Measurements from ENCODE around the gene ACTR10. TPM values are rescaled to one million over a fixed set of nuclear protein-coding genes. Genes with fewer than 3 reads are reported as not detected.

Gene ACTR10
- total RNA-seq, 2 experiments from 2014 or later: 38.8 to 43.6 TPM

DNA sequence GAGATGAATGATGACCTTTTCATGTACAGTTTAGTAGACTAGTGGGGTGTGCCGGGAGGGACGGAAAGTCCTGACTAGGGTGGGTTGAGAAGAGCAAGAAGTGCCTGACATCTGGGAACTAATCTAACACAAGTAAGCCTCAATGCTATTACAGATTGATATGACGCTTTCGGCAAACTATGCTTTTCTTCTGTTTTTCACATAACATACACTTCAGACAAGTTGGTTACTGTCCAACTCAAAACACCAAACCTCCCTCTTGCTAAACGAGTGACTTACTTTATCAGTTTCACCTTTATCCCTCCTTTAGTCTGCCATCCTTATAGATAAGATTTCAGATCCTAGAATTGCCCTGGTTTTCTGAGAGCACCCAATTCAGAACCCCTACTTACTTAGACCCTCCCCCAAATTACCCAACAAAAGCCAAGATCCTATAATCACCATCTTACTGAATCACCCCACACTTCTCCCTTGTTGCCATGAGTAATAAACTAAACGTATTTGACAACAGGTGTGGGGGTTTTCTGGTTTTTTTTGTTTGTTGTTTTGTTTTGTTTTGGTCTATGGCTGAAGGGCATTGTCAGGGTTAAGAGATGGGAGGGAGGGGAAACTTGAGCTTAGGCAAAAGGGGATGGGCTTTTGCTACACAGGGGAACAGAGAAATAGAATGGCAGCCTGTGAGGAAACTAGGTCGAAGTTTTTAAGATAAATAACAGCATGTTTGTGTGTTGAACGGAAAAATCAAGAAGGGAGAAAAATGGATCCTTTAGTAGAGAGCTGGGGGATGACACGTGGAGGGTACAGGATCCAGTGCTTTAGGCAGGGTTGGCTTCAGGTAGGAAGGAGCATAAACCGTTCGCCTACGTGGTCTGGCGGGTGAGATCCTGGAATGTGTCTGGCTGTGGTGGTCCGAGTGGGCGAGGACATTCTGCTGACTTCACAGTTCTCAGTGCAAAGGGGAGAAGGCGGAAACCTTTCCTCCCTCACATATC, 38.6 kb downstream of the ACTR10 start:
- H3K4me3 ChIP-seq (ENCODE audit: low read length): peak overlapping the region; percentile 83
- peaks cover 17% of the 10 kb centered on the region for H3K36me3 Mint-ChIP-seq (ENCODE audit: low read depth)
- H3K9me3 ChIP-seq (ENCODE audit: control insufficient read depth in 1 of 2, insufficient read depth in 1 of 2, low read length in 2 of 2): no peaks in the 10 kb centered on the region
- H3K27ac Mint-ChIP-seq: no peak overlapping the region
- TF ChIP-seq, protein P1, sequence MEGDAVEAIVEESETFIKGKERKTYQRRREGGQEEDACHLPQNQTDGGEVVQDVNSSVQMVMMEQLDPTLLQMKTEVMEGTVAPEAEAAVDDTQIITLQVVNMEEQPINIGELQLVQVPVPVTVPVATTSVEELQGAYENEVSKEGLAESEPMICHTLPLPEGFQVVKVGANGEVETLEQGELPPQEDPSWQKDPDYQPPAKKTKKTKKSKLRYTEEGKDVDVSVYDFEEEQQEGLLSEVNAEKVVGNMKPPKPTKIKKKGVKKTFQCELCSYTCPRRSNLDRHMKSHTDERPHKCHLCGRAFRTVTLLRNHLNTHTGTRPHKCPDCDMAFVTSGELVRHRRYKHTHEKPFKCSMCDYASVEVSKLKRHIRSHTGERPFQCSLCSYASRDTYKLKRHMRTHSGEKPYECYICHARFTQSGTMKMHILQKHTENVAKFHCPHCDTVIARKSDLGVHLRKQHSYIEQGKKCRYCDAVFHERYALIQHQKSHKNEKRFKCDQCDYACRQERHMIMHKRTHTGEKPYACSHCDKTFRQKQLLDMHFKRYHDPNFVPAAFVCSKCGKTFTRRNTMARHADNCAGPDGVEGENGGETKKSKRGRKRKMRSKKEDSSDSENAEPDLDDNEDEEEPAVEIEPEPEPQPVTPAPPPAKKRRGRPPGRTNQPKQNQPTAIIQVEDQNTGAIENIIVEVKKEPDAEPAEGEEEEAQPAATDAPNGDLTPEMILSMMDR (IDR thresholded peaks at IDR 0.05): no peak
- CTCF ChIA-PET: no interaction called here
- peak; percentile 32 for ATAC-seq (ENCODE audit: poor library complexity)
- no peaks in the 10 kb centered on the region for H3K27me3 ChIP-seq (ENCODE audit: control insufficient read depth in 1 of 2, insufficient read depth in 2 of 2, low read length in 2 of 2)
- peaks cover 2% of the 10 kb centered on the region for H3K9me3 Mint-ChIP-seq
- peak overlapping the region; percentile 38 to 40 for H3K27ac ChIP-seq (ENCODE audit: low read depth in 1 of 2, low read length in 2 of 2)
- peak in 3 of 14 experiments; percentile 9 to 75 (median 67) for DNase-seq
- POLR2A ChIA-PET: interaction anchor here (3.5 kb wide), 1 partner anchor 60 kb away, joined by 36 read pairs; the partner anchor contains the start of gene ARID4A
- H3K36me3 ChIP-seq (ENCODE audit: insufficient read depth, low read length): peaks cover under 1% of the 10 kb centered on the region
- H3K4me3 Mint-ChIP-seq: no peak overlapping the region
- intact Hi-C loops (cut with DNase I, micrococcal nuclease): loop anchor here in 1 of 2 experiments (2.0 kb wide), 1 partner anchor 38 kb away; the partner anchor contains the start of gene ACTR10
- H3K27me3 Mint-ChIP-seq: no peaks in the 10 kb centered on the region
- H3K4me1 ChIP-seq (ENCODE audit: insufficient read depth, low read length): peaks cover 8% of the 10 kb centered on the region
- H3K4me1 Mint-ChIP-seq (ENCODE audit: low read depth): peaks cover 12% of the 10 kb centered on the region

DNA sequence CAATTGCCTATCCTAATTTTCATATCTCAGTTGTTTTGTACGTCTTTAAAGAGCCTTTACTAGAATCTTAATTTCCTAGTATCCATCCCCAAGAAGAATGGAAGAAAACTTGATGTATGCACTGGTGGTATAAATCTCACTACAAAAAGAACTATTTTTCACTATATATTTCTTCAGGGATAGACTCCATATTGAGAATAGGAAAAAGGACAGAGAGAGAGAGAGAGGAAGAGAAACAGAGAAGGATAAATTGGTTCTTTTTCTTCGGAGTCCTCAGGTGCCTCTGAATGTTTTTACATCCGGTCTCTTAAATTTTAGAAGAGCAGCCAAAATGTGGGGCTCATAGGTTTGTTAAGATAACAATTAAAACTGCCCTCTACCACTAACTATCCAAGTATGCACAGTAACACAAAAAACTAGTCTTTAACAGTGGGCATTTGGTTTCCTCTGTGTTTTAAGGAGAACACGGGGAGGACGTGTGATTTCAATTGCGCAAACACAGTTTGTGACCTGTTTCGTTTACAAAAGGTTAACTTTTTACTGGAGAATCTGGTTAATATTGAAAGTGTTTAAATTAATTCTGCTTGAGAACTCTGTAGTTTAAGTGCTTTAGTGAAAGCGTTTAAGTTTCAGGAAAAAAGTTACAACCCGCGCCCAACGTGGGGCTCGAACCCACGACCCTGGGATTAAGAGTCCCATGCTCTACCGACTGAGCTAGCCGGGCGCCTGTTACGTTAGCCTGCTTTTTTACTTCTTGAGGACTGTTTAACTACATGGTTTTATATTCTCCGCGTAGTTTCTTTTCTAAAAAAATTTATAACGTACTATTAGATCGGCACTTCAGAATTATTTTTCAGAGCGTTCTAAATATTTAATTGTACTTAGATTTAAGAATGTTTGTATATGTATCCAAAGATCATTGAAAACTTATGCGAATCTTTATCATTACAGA, 39.6 kb downstream of the ACTR10 start:
- Mint-ChIP-seq H3K9me3 (peaks cover 2% of the 10 kb centered on the region), H3K4me3 (no peak overlapping the region), H3K27me3 (no peaks in the 10 kb centered on the region), H3K36me3 (ENCODE audit: low read depth) (peaks cover 12% of the 10 kb centered on the region), H3K4me1 (ENCODE audit: low read depth) (peaks cover 19% of the 10 kb centered on the region), H3K27ac (no peak overlapping the region)
- ChIA-PET CTCF (no interaction called here), POLR2A (interaction anchor here (0.5 to 3.5 kb wide), 7 partner anchors 9 to 188 kb away, joined by 3 to 36 read pairs (median 5); partner anchors contain the start of genes ACTR10, ARID4A, KIAA0586 and TIMM9)
- peak overlapping the region; percentile 38 to 45 for H3K27ac ChIP-seq (ENCODE audit: low read depth in 1 of 2, low read length in 2 of 2)
- no peaks in the 10 kb centered on the region for H3K36me3 ChIP-seq (ENCODE audit: insufficient read depth, low read length)
- intact Hi-C loops (cut with DNase I, micrococcal nuclease): loop anchor here (1.0 to 5.0 kb wide), 3 partner anchors 39 to 59 kb away; partner anchors contain the start of genes ACTR10 (in 1 of the 2) and ARID4A (in 1 of the 2)
- TF ChIP-seq, protein P1 (IDR thresholded peaks at IDR 0.05): no peak
- H3K9me3 ChIP-seq (ENCODE audit: control insufficient read depth in 1 of 2, insufficient read depth in 1 of 2, low read length in 2 of 2): no peaks in the 10 kb centered on the region
- peak overlapping the region; percentile 83 for H3K4me3 ChIP-seq (ENCODE audit: low read length)
- peak; percentile 70 to 91 (median 81) for DNase-seq
- ATAC-seq (ENCODE audit: poor library complexity): peak; percentile 22
- H3K27me3 ChIP-seq (ENCODE audit: control insufficient read depth in 1 of 2, insufficient read depth in 2 of 2, low read length in 2 of 2): no peaks in the 10 kb centered on the region
- peaks cover 8% of the 10 kb centered on the region for H3K4me1 ChIP-seq (ENCODE audit: insufficient read depth, low read length)

Data from CD4-positive, alpha-beta T cell (primary cell).